Adipose tissue (tissue), 3 donors: Measurements from ENCODE around the gene LHX3. TPM values are rescaled to one million over a fixed set of nuclear protein-coding genes. Genes with fewer than 3 reads are reported as not detected.

Experiments
- H3K27ac ChIP-seq: one replicate; pipeline ENCODE4 v1.5.1; 2013; ENCODE audit warnings: low read depth, low read length
- WGBS, 3 donors: extraction: QIAGEN DNeasy Blood & Tissue Kit; methylation state at CpG; one replicate each; pipeline ENCODE4 v1.1.7; 2013; 5-methylcytosine and 5-hydroxymethylcytosine counted together
- polyA plus RNA-seq, 3 donors: library from polyadenylated mRNA; stranded (reverse); fragments of 200-250 nt; gene quantifications; one replicate each; pipeline ENCODE4 v1.2.3, GENCODE V29; 2013
- donor health status: healthy with polysubstance abuse.
- donor health status: Bipolar disorder and iron deficiency.
- donor health status: healthy.

LHX3 gene
- polyA plus RNA-seq, 3 donors, result 0.02 TPM; not detected in 2

GRCh38 chr9:136189394-136190236, 15.3 kb downstream of the LHX3 start:
- no peak overlapping the region for H3K27ac ChIP-seq
- WGBS, 3 donors, result 36 to 44% (median 39%) methylated on average over 28 of the region's 28 CpGs

DNA sequence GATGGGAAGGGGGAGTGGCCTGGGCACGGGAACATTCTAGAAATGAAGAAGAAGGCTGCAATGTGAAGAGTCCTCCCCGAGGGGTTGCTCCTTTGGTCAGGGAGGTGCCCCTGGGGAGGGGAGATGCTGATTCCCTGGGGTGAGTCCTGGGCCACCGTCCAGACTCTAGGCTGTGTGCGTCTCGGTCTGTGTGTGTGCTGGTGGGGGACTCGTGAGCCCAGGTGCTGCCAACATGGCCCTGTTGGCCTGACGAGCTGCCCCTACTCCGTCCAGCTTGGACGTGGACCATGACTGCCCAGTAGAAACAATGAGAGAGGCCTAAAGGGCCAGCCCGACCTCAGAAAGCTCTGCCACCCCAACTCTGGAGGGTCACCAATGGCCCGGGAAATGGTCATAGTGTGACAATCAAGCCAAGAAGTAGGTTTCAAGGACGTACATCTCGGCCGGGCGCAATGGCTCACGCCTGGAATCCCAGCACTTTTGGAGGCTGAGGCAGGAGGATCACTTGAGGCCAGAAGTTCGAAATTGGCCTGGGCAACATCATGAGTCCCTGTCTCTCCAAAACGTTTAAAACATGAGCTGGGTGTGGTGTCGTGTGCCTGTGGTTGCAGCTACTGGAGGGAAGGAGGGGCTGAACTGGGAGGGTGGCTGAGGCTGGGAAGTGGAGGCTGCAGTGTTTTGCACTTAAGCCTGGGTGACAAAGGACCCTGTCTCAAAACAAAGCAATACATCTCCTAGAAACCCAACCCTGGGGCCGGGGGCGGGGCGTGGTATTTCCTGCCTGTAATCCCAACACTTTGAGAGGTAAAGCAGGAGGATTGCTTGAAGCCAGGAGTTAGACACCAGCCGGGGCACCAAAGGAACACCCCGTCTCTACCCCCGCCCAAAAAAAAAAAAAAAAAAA, 17.0 kb downstream of the LHX3 start:
- no peak overlapping the region for H3K27ac ChIP-seq
- 57 to 70% (median 70%) methylated on average over 25 of the region's 25 CpGs for WGBS, 3 donors

DNA sequence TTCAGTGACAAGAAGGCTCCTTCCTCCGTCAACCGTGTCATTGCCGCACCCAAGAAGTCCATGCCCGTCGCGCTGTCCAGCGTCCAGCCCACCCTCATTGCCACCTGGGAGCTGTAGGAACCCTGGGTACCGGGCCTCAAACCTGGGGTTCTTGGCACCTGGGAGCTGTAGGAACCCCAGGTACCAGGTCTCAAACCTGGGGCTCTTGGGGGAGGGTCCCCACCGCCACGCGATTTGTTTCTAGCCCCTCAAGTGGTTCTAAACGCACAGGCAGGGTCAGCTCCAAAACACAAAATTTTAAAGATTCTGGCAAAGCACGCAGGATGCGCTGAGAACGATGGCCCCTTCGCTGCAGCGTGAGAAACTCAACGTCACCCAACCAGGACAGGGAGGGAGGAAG, 17.7 kb downstream of the LHX3 start:
- H3K27ac ChIP-seq, result no peak overlapping the region
- WGBS, 3 donors, result 89 to 90% (median 89%) methylated on average over 18 of the region's 18 CpGs

DNA sequence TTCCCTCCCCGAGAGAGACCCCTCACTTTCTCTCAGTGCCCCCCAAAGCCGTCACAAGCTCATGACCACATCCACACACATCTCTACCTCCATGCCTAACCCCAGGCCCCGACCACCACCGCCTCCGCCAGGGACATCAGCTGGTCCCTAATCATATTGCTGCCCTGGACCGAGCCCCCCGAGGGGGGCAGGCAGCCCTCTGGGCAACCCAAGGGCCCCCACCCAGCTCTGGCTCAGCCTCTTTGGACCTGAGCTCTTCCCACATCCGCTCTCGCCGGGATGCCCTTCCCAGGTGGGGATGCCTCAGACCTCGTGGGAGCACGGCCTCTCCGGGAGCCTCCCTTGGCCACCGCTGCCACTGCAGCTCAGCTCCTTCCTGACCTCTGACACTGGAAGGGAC, 18.5 kb downstream of the LHX3 start:
- H3K27ac ChIP-seq, result no peak overlapping the region
- 63 to 67% (median 66%) methylated on average over 13 to 14 of the region's 14 CpGs for WGBS, 3 donors

GRCh38 chr9:136185596-136186366, 19.1 kb downstream of the LHX3 start:
- WGBS, 3 donors, result 63 to 67% (median 66%) methylated on average over 29 to 32 of the region's 32 CpGs
- no peak overlapping the region for H3K27ac ChIP-seq

DNA sequence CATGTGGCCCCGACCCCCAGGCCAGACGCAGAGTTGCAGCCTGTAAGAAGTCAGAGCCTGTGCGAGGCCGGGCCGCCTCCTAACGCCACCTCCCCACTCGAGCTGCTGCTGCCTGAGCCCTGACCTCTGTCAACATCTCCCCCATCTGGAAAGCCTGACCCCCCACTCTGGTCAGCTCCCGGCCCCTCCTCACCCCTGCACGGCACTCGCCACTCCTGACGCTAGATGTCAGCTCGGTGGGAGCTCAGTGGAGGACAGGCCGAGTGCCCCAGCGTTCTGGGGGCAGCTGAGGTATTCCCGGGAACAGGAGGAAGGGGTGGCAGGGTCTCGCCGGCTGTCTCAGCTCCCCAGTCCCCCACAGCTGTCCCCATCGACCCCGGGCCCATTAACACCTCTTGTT, 19.9 kb downstream of the LHX3 start:
- WGBS, 3 donors, result 35 to 53% (median 50%) methylated on average over 19 of the region's 19 CpGs

GRCh38 chr9:136182850-136183422, 22.0 kb downstream of the LHX3 start:
- no peak overlapping the region for H3K27ac ChIP-seq
- 79 to 85% (median 81%) methylated on average over 17 to 18 of the region's 18 CpGs for WGBS, 3 donors

More for the DNA sequence above, 19.9 kb downstream of the LHX3 start:
- no peak overlapping the region for H3K27ac ChIP-seq

DNA sequence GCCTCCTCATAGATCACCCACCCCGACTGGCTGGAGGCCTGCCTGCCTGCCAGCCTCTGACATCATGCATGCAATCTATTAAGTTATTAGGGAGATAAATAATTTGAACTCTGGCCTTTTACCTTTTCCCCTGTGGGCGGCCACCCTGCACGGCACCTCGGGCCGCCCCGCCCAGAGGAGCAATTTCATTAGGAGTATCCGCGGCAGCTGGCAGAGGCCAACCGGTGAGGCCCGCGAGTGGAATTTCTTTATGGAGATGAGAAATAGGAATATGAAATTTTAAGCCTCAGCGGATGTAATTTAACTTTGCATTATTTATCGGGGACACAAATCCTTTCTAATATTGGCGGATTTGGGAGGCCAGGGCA, 22.5 kb downstream of the LHX3 start:
- H3K27ac ChIP-seq, result no peak overlapping the region
- 75 to 80% (median 80%) methylated on average over 14 of the region's 14 CpGs for WGBS, 3 donors

- H3K27ac ChIP-seq, result no peak overlapping the region
- 58 to 63% (median 61%) methylated on average over 8 of the region's 8 CpGs for WGBS, 3 donors
These were observed 23.0 kb downstream of the LHX3 start for GRCh38 chr9:136181784-136182419.

GRCh38 chr9:136180586-136180985, 24.3 kb downstream of the LHX3 start:
- no peak overlapping the region for H3K27ac ChIP-seq
- WGBS, 3 donors, result 73 to 80% (median 76%) methylated on average over 11 of the region's 11 CpGs

DNA sequence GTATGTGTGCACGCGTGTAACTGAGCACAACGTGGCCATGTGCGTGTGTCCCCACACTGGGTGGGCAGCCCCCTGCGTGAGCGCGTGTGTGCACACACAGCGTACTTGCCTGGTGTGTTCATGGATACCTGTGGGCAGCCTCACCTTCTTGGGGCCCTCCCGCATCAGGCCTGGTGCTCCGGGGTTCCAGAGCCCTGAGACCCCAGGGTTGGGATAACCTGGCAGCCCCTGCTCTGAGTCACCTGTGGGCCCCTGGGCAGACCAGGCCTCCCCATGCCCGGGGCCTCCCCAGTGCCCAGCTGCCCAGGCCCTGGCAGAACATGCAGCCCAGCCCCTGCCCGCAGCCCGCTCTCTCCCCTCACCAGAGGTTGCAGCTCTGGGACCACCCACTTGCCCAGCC, 25.2 kb downstream of the LHX3 start:
- H3K27ac ChIP-seq, result no peak overlapping the region
- 88 to 93% (median 90%) methylated on average over 13 of the region's 13 CpGs for WGBS, 3 donors

DNA sequence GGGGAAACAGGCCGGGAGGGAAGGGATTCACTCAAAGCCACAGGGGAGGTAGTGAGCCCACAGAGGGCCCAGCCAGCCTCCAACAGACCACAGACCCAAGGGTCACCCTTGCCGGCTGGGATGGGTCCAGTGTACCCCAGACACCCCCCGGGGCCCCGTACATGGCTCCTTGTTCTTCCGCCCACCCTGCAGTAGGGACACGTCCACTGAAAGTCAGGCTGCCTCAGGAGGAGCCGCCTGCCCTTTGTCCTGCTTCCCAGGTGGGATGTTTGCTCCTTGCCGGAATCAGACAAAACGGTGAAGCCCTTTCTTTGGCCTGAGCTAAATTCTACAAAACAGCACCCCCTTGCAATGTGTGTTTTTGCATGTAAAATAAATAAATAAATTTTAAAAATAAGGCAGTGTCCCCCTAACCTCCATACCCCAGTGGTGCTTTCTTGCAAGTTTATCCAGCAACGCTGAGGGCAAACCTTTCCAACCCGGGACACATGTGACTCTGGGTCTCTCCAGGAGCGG, 25.8 kb downstream of the LHX3 start:
- 50 to 65% (median 64%) methylated on average over 12 of the region's 12 CpGs for WGBS, 3 donors
- no peak overlapping the region for H3K27ac ChIP-seq

GRCh38 chr9:136178773-136179075, 26.2 kb downstream of the LHX3 start:
- no peak overlapping the region for H3K27ac ChIP-seq
- 43 to 49% (median 46%) methylated on average over 8 of the region's 8 CpGs for WGBS, 3 donors

DNA sequence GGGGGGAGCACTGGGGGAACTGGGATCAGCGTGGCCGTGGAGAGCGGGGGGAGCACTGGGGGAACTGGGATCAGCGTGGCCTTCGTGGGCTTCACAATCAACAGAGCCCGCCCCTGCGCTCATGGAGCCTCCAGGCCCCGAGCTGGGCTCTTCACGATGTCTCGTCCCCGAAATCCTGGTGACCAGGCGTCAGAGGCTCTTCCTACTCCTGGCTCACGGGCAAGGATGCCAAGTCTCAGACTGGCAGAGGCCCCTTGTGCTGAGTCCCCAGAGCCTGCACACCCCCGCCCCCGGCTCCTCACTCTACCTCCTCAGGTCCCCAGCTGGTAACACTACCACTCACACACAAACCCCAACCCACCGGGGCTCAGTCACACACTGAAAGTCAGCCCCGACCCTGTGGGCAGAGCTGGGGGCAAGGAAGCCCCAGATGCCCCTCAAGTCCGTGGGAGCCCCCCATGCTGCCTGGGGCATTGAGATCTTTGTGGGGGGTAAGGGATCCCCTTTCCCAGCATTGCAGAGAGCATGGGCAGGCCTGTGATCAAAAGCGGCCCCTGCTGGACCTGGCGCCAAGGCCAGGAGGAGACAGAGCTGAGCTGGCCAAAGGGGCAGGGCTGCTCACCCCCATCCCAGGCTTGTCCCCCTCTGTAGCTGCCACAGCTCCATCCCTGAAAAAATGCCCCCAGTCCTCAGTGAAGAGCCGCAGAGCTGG, 26.7 kb downstream of the LHX3 start:
- 79 to 85% (median 80%) methylated on average over 20 to 21 of the region's 21 CpGs for WGBS, 3 donors
- no peak overlapping the region for H3K27ac ChIP-seq

- H3K27ac ChIP-seq, result no peak overlapping the region
- WGBS, 3 donors, result 70 to 83% (median 82%) methylated on average over 14 of the region's 14 CpGs
These were observed 27.7 kb downstream of the LHX3 start for GRCh38 chr9:136177224-136177623.

DNA sequence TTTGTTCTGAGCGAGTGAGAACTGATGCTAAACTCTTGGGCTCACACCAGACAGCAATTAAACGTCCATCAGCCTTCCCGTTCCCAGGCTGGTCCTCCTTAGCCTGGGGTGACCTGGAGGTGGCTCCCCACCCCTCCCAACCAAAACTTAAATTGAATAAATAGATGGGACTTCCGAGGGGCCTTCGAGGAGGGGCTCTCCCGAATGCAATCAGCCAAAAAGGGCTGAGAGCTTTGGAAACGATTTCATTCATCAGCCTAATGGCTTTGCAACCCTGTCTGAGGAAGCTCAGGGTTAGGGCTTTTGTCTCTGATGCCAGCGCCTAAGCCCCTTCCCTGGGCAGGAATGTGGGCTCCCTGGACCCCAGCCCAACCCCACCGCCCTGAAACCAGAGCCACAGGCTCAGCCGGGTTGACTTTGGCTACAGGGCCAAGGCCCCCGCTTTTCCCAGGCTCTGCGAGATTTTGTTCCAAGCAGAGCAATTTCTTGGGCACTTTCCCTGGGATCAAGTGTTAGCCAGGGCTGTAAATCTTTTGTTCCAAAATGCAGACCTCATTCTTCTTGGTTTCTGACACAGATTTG, 29.2 kb downstream of the LHX3 start:
- 53 to 56% (median 56%) methylated on average over 12 of the region's 12 CpGs for WGBS, 3 donors
- no peak overlapping the region for H3K27ac ChIP-seq
